Osteocyte (in vitro differentiated cells): Measurements from ENCODE around the gene MRGPRF. TPM values are rescaled to one million over a fixed set of nuclear protein-coding genes. Genes with fewer than 3 reads are reported as not detected.

Experiments used
- DNase-seq: peaks from one replicate; pipeline ENCODE4 v3.0.0; 2021; ENCODE audit warnings: mixed read lengths; ENCODE audit not compliant: unreplicated experiment; ENCODE audit errors: extremely low spot score
- H3K27ac Mint-ChIP-seq: one replicate; pipeline ENCODE4 v1.8.0; 2021; ENCODE audit warnings: mild to moderate bottlenecking, mixed read lengths; ENCODE audit not compliant: unreplicated experiment
- H3K27me3 Mint-ChIP-seq: one replicate; pipeline ENCODE4 v1.8.0; 2021; ENCODE audit warnings: mixed read lengths; ENCODE audit not compliant: unreplicated experiment
- H3K36me3 Mint-ChIP-seq: one replicate; pipeline ENCODE4 v1.8.0; 2021; ENCODE audit warnings: mixed read lengths; ENCODE audit not compliant: unreplicated experiment
- H3K4me1 Mint-ChIP-seq: one replicate; pipeline ENCODE4 v1.8.0; 2021; ENCODE audit warnings: mixed read lengths; ENCODE audit not compliant: unreplicated experiment
- H3K4me3 Mint-ChIP-seq: one replicate; pipeline ENCODE4 v1.8.0; 2021; ENCODE audit warnings: mild to moderate bottlenecking, moderate library complexity, mixed read lengths; ENCODE audit not compliant: unreplicated experiment
- H3K9me3 Mint-ChIP-seq: one replicate; pipeline ENCODE4 v1.8.0; 2021; ENCODE audit warnings: mixed read lengths; ENCODE audit not compliant: unreplicated experiment
- CTCF ChIP-seq: fragments of 200-600 bp; sonication (generic); IDR thresholded peaks from 2 replicates; pipeline ENCODE4 v1.5.0; 2021; ENCODE audit warnings: antibody characterized with exemption, mild to moderate bottlenecking, moderate library complexity
- total RNA-seq: library from RNA; stranded (reverse); gene quantifications from 2 replicates; pipeline ENCODE4 v1.2.1, GENCODE V29; 2021

MRGPRF gene
- total RNA-seq, 1 donor from 2014 or later, result 7.0 TPM

- no peak overlapping the region for H3K4me3 Mint-ChIP-seq
- peaks cover 6% of the 10 kb centered on the region for H3K36me3 Mint-ChIP-seq
- H3K4me1 Mint-ChIP-seq, result peaks cover 12% of the 10 kb centered on the region
- no peak for DNase-seq
- H3K9me3 Mint-ChIP-seq, result no peaks in the 10 kb centered on the region
- TF ChIP-seq CTCF, result no peak
- H3K27ac Mint-ChIP-seq, result no peak overlapping the region
- no peaks in the 10 kb centered on the region for H3K27me3 Mint-ChIP-seq
Observed at GRCh38 chr11:69055598-69056516, 42.8 kb upstream of the MRGPRF start.

GRCh38 chr11:69055212-69055586 is 42.2 kb upstream of the MRGPRF start:
- Mint-ChIP-seq H3K4me1 (peaks cover 17% of the 10 kb centered on the region), H3K27ac (no peak overlapping the region), H3K27me3 (no peaks in the 10 kb centered on the region), H3K36me3 (peaks cover 4% of the 10 kb centered on the region), H3K9me3 (no peaks in the 10 kb centered on the region), H3K4me3 (no peak overlapping the region)
- TF ChIP-seq CTCF, result no peak
- no peak for DNase-seq

- peaks cover 22% of the 10 kb centered on the region for H3K4me1 Mint-ChIP-seq
- H3K27me3 Mint-ChIP-seq, result no peaks in the 10 kb centered on the region
- H3K36me3 Mint-ChIP-seq, result peaks cover 4% of the 10 kb centered on the region
- no peak for TF ChIP-seq CTCF
- H3K9me3 Mint-ChIP-seq, result no peaks in the 10 kb centered on the region
- no peak overlapping the region for H3K4me3 Mint-ChIP-seq
- DNase-seq, result no peak
- H3K27ac Mint-ChIP-seq, result no peak overlapping the region
Observed at GRCh38 chr11:69054397-69055211, 41.6 kb upstream of the MRGPRF start.

- TF ChIP-seq CTCF, result no peak
- no peak overlapping the region for H3K27ac Mint-ChIP-seq
- no peak overlapping the region for H3K4me3 Mint-ChIP-seq
- no peak for DNase-seq
- no peaks in the 10 kb centered on the region for H3K27me3 Mint-ChIP-seq
- H3K4me1 Mint-ChIP-seq, result peaks cover 25% of the 10 kb centered on the region
- no peaks in the 10 kb centered on the region for H3K9me3 Mint-ChIP-seq
- H3K36me3 Mint-ChIP-seq, result peaks cover 4% of the 10 kb centered on the region
Observed at GRCh38 chr11:69053546-69054396, 40.7 kb upstream of the MRGPRF start.
